Stimulated activated CD4-positive, alpha-beta T cell treated with anti-CD3 and anti-CD28 coated beads, Interleukin-2, amount 100 ng/mL, for 24 hours (primary cell): Measurements from ENCODE around the gene PLEKHM3.
"Not testable (repeated sequence)": the region's sequence is repeated elsewhere in the genome, so short reads cannot be mapped to it uniquely, and the experiment has no call there.

ENCODE experiments used
- DNase-seq, 2 donors: peaks; one replicate each; pipeline ENCODE4 v3.0.0-alpha.2; 2020

Gene PLEKHM3

GRCh38 chr2:208037564-208038487 is 12.5 kb upstream of the PLEKHM3 start:
- no peak for DNase-seq

GRCh38 chr2:208036357-208036756 is 11.0 kb upstream of the PLEKHM3 start:
- DNase-seq = no peak

- DNase-seq = no peak
Measured at GRCh38 chr2:208034503-208035140, 9.3 kb upstream of the PLEKHM3 start.

GRCh38 chr2:208033701-208034502 is 8.6 kb upstream of the PLEKHM3 start:
- peak in 1 of 2 donors; percentile 5 for DNase-seq

GRCh38 chr2:208031608-208032019 is 6.3 kb upstream of the PLEKHM3 start:
- DNase-seq = no peak

GRCh38 chr2:208025814-208026184 is 472 bp upstream of the PLEKHM3 start:
- peak; percentile 46 to 52 for DNase-seq

- no peak for DNase-seq
Measured at GRCh38 chr2:208024091-208024490, 1.2 kb downstream of the PLEKHM3 start.

- DNase-seq = no peak
Measured at GRCh38 chr2:208020253-208020652, 5.1 kb downstream of the PLEKHM3 start.

GRCh38 chr2:208018124-208018712 is 7.1 kb downstream of the PLEKHM3 start:
- DNase-seq = not testable (repeated sequence)

- no peak for DNase-seq
Measured at GRCh38 chr2:208017721-208018120, 7.6 kb downstream of the PLEKHM3 start.

GRCh38 chr2:208015475-208015874 is 9.9 kb downstream of the PLEKHM3 start:
- DNase-seq = no peak

- no peak for DNase-seq
Measured at GRCh38 chr2:208013285-208014178, 11.8 kb downstream of the PLEKHM3 start.

- DNase-seq = no peak
Measured at GRCh38 chr2:208012449-208012848, 12.9 kb downstream of the PLEKHM3 start.

GRCh38 chr2:208010506-208010905 is 14.8 kb downstream of the PLEKHM3 start:
- DNase-seq = no peak

- no peak for DNase-seq
Measured at GRCh38 chr2:208006833-208007232, 18.5 kb downstream of the PLEKHM3 start.

- DNase-seq = no peak
Measured at GRCh38 chr2:208006337-208006736, 19.0 kb downstream of the PLEKHM3 start.

GRCh38 chr2:208001924-208002323 is 23.4 kb downstream of the PLEKHM3 start:
- no peak for DNase-seq

- DNase-seq = no peak
Measured at GRCh38 chr2:208000701-208001395, 24.5 kb downstream of the PLEKHM3 start.

GRCh38 chr2:207996848-207997247 is 28.5 kb downstream of the PLEKHM3 start:
- no peak for DNase-seq

GRCh38 chr2:207995887-207996286 is 29.4 kb downstream of the PLEKHM3 start:
- no peak for DNase-seq

GRCh38 chr2:207993151-207993763 is 32.1 kb downstream of the PLEKHM3 start:
- DNase-seq = no peak
